Sigmoid colon (tissue), 3 donors: ENCODE measurements around the gene EFNA2.

Experiments
- CTCF ChIP-seq, 4 experiments: fragments of 450-650 bp in 3 of 4; fragments of 200-600 bp in 1 of 4; IDR thresholded peaks; one replicate each; pipeline ENCODE4 v1.5.1; 2016 to 2019; ENCODE audit warnings: antibody characterized with exemption in 4 of 4, mild to moderate bottlenecking in 3 of 4, moderate library complexity in 2 of 4
- POLR2A ChIP-seq, 2 donors: fragments of 450-650 bp; IDR thresholded peaks; one replicate each; pipeline ENCODE4 v1.6.1; 2016; ENCODE audit warnings: antibody characterized with exemption in 2 of 2, mild to moderate bottlenecking in 2 of 2, moderate library complexity in 2 of 2

- TF ChIP-seq POLR2A (IDR thresholded peaks at IDR 0.05) (no peak), CTCF (IDR thresholded peaks at IDR 0.05) (no peak)
These were observed 9.0 kb upstream of the EFNA2 start for GRCh38 chr19:1276628-1277022.
